Fibroblast of lung (primary cell): Measurements from ENCODE around the gene ATP4A. TPM values are rescaled to one million over a fixed set of nuclear protein-coding genes. Genes with fewer than 3 reads are reported as not detected.

Source experiments
- DNase-seq, 2 donors: peaks; one replicate each; pipeline versions ENCODE4 v3.0.0 to v3.0.0-alpha.2; 2010; ENCODE audit warnings: low read depth in 2 of 2
- H2AFZ ChIP-seq: 2 replicates; pipeline ENCODE4 v1.5.1; 2012; ENCODE audit warnings: low read length, control low read depth, inconsistent platforms
- H3K27ac ChIP-seq: 2 replicates; pipeline ENCODE4 v1.5.1; 2011; ENCODE audit warnings: low read length, control low read depth; ENCODE audit not compliant: insufficient read depth
- H3K27me3 ChIP-seq: 2 replicates; pipeline ENCODE4 v1.5.1; 2011; ENCODE audit warnings: mild to moderate bottlenecking, low read length; ENCODE audit not compliant: control insufficient read depth, insufficient read depth
- H3K36me3 ChIP-seq: 2 replicates; pipeline ENCODE4 v1.5.1; 2011; ENCODE audit warnings: low read length; ENCODE audit not compliant: control insufficient read depth, insufficient read depth
- H3K4me1 ChIP-seq: 2 replicates; pipeline ENCODE4 v1.5.1; 2011; ENCODE audit warnings: low read length; ENCODE audit not compliant: control insufficient read depth, insufficient read depth; ENCODE audit errors: extremely low read depth
- H3K4me2 ChIP-seq: 2 replicates; pipeline ENCODE4 v1.5.1; 2011; ENCODE audit warnings: low read length, control low read depth; ENCODE audit not compliant: insufficient read depth; ENCODE audit errors: extremely low read depth
- H3K4me3 ChIP-seq, 4 experiments: fragments of 200-600 bp in 1 of 4; sonication (generic) in 1 of 4; replicated peaks in 1 of 4; 2 replicates each; pipeline ENCODE4 v1.5.1; 2011 to 2016; ENCODE audit warnings: low read length in 4 of 4, low read depth in 3 of 4, mild to moderate bottlenecking in 3 of 4, control low read depth in 2 of 4, inconsistent platforms in 1 of 4, mixed read lengths in 1 of 4; ENCODE audit not compliant: insufficient read depth in 1 of 4; ENCODE audit errors: control extremely low read depth in 1 of 4
- H3K79me2 ChIP-seq: 2 replicates; pipeline ENCODE4 v1.5.1; 2012; ENCODE audit warnings: mild to moderate bottlenecking, low read length, inconsistent platforms; ENCODE audit not compliant: control insufficient read depth, insufficient read depth
- H3K9ac ChIP-seq: 2 replicates; pipeline ENCODE4 v1.5.1; 2011; ENCODE audit warnings: mild to moderate bottlenecking, low read length, control low read depth; ENCODE audit not compliant: insufficient read depth
- H3K9me3 ChIP-seq: 2 replicates; pipeline ENCODE4 v1.5.1; 2012; ENCODE audit warnings: low read depth, low read length; ENCODE audit not compliant: control insufficient read depth, insufficient read depth
- H4K20me1 ChIP-seq: 2 replicates; pipeline ENCODE4 v1.5.1; 2011; ENCODE audit warnings: low read length; ENCODE audit not compliant: control insufficient read depth, insufficient read depth; ENCODE audit errors: extremely low read depth
- EZH2 ChIP-seq: IDR thresholded peaks from 2 replicates; pipeline ENCODE4 v1.5.1; 2012; ENCODE audit warnings: low read length, control low read depth, mild to moderate bottlenecking; ENCODE audit errors: missing control alignments
- polyA plus RNA-seq, 2 donors: library from polyadenylated mRNA; depleted of rRNA in 1 of 2; stranded (reverse) in 1 of 2; unstranded in 1 of 2; fragments of >200 nt; gene quantifications; 2 replicates each; pipeline ENCODE4 v1.2.1, GENCODE V29; 2011 to 2012; ENCODE audit warnings: missing spikeins in 1 of 2
- total RNA-seq: library from RNA; depleted of rRNA; stranded (reverse); fragments of >200 nt; gene quantifications from 2 replicates; pipeline ENCODE4 v1.2.1, GENCODE V29; 2014
- TF ChIP-seq, protein P1 (sequence below), 2 donors: IDR thresholded peaks in 1 of 2; conservative IDR thresholded peaks in 1 of 2; 1 replicate in 1 of 2; 2 replicates in 1 of 2; pipeline ENCODE4 v1.5.1; 2011 to 2012; ENCODE audit warnings: low read length in 2 of 2, control low read depth in 1 of 2, inconsistent platforms in 1 of 2, low read depth in 1 of 2, mild to moderate bottlenecking in 1 of 2

The ATP4A gene
- total and polyA plus RNA-seq, 2 donors (not counting 1 experiment from before 2014, with no cell fraction given), result not detected

DNA sequence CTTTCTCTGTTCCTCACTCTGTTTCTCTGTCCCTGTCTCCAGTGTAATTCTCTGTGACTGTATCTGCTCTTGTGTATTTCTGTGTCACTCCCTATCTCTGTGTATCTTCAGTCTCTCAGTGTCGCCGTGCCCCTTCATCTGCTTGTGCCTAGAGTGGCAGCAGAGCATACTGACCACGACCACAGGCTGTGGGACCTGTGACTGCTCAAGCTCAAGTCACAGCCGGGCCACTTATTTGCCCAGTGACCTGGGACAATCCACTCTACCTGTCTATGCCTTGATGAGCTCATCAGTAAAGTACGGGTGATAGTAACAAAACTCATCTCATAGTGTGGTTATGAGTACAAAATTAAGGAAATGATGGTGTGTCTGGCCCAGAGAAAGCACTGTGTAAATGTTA is 9.4 kb downstream of the ATP4A start:
- no peak for TF ChIP-seq EZH2
- TF ChIP-seq, protein P1, sequence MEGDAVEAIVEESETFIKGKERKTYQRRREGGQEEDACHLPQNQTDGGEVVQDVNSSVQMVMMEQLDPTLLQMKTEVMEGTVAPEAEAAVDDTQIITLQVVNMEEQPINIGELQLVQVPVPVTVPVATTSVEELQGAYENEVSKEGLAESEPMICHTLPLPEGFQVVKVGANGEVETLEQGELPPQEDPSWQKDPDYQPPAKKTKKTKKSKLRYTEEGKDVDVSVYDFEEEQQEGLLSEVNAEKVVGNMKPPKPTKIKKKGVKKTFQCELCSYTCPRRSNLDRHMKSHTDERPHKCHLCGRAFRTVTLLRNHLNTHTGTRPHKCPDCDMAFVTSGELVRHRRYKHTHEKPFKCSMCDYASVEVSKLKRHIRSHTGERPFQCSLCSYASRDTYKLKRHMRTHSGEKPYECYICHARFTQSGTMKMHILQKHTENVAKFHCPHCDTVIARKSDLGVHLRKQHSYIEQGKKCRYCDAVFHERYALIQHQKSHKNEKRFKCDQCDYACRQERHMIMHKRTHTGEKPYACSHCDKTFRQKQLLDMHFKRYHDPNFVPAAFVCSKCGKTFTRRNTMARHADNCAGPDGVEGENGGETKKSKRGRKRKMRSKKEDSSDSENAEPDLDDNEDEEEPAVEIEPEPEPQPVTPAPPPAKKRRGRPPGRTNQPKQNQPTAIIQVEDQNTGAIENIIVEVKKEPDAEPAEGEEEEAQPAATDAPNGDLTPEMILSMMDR (conservative IDR thresholded peaks at IDR 0.05 in 1 of 2, IDR thresholded peaks at IDR 0.05 in 1 of 2; ENCODE audit: low read depth in 1 of 2, low read length in 2 of 2), result no peak
- peaks cover 13% of the 10 kb centered on the region for H3K27me3 ChIP-seq
- no peak for DNase-seq
- H2AFZ ChIP-seq, result no peak overlapping the region
- H3K4me3 ChIP-seq, result no peak overlapping the region
- no peaks in the 10 kb centered on the region for H3K9me3 ChIP-seq
- no peaks in the 10 kb centered on the region for H3K36me3 ChIP-seq
- no peak overlapping the region for H3K9ac ChIP-seq
- no peaks in the 10 kb centered on the region for H3K79me2 ChIP-seq
- H3K4me1 ChIP-seq, result peaks cover 5% of the 10 kb centered on the region
- no peak overlapping the region for H3K27ac ChIP-seq
- no peaks in the 10 kb centered on the region for H4K20me1 ChIP-seq
- no peak overlapping the region for H3K4me2 ChIP-seq

DNA sequence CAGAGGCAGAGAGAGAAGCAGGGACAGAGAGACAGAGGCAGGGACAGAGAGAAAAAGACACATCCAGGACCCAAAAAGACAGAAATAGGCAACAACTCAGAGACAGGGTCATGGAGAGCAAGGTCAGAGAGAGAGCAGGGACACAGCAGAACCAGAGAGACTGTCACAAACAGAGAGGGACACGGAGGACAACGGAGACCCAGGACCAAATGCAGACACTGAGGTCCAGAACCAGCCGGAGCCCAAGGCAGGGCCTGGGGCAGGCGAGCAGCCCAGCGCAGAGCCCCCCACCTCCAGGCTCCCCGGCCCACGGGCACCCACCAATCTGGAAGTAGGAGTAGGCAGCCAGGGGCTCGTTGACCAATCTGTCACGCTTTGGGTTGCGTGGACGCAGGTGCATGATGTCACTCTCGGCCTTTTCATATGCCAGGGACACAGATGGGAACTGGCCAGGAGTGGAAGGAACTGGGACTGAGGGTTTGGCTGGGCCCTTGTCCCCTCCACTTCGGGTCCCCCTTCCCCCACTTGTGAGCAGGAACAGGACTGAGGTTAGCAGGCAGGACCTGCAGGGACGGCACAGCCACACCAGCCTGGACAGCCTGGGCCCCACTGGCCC is 10.0 kb downstream of the ATP4A start:
- no peak overlapping the region for H3K27ac ChIP-seq
- no peak overlapping the region for H3K4me2 ChIP-seq
- no peaks in the 10 kb centered on the region for H3K9me3 ChIP-seq
- no peaks in the 10 kb centered on the region for H3K79me2 ChIP-seq
- H3K9ac ChIP-seq, result no peak overlapping the region
- TF ChIP-seq EZH2, result no peak
- TF ChIP-seq, protein P1 (conservative IDR thresholded peaks at IDR 0.05 in 1 of 2, IDR thresholded peaks at IDR 0.05 in 1 of 2; ENCODE audit: low read depth in 1 of 2, low read length in 2 of 2), result no peak
- no peak for DNase-seq
- H4K20me1 ChIP-seq, result no peaks in the 10 kb centered on the region
- H3K27me3 ChIP-seq, result peaks cover 7% of the 10 kb centered on the region
- H3K4me3 ChIP-seq, result no peak overlapping the region
- H2AFZ ChIP-seq, result no peak overlapping the region
- H3K4me1 ChIP-seq, result peaks cover 5% of the 10 kb centered on the region
- no peaks in the 10 kb centered on the region for H3K36me3 ChIP-seq

DNA sequence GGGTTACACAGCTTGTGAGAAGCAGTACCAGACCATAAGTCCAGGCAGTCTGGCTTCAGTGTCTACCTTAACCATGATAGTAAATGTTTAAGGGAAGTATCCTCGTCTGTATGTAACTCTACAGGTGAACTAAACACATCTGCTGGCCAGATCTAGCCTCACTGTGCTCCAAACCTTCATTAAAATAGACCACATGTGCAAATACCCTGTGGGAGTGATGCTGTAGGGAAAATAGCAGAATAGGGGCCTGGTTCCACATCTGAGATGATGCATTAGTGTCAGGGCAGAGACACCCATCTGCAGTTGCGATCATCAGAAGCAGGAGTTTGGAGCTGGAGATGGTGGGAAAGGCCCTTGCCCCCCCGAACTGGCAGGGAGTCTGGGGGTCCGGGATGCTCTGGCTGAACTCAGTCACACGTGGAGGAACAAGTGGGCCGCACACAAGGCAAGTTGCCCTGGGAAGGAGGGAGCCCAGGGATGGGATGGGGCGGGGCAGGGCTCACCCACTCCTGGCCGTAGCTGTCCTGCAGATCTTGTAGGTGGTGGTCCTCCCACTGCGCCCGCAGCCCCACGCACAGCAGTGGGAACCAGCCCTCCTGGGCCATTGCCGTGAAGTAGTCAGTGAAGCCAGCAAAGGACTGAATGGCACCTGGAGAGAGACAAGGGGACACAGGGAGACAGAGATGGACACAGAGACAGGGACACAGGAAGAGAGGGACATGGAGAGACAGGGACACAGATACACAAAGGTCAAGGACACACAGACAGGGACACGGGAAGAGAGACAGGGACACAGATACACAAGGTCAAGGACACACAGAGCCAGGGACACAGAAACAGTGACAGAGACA is 10.7 kb downstream of the ATP4A start:
- H3K9ac ChIP-seq, result no peak overlapping the region
- H4K20me1 ChIP-seq, result no peaks in the 10 kb centered on the region
- H3K4me3 ChIP-seq, result no peak overlapping the region
- H3K79me2 ChIP-seq, result no peaks in the 10 kb centered on the region
- no peak overlapping the region for H2AFZ ChIP-seq
- H3K4me1 ChIP-seq, result no peaks in the 10 kb centered on the region
- TF ChIP-seq EZH2, result no peak
- TF ChIP-seq, protein P1 (conservative IDR thresholded peaks at IDR 0.05 in 1 of 2, IDR thresholded peaks at IDR 0.05 in 1 of 2; ENCODE audit: low read depth in 1 of 2, low read length in 2 of 2), result no peak
- no peak overlapping the region for H3K27ac ChIP-seq
- no peaks in the 10 kb centered on the region for H3K36me3 ChIP-seq
- H3K9me3 ChIP-seq, result no peaks in the 10 kb centered on the region
- no peak for DNase-seq
- no peak overlapping the region for H3K4me2 ChIP-seq
- peaks cover 2% of the 10 kb centered on the region for H3K27me3 ChIP-seq
